NB4 (cell line): ENCODE data around the gene ADAM33.
A peak's percentile ranks its signal among the peaks of the same experiment; 100 is the strongest.

Experiments used
- DNase-seq: peaks from one replicate; pipeline ENCODE4 v3.0.0; 2010; ENCODE audit warnings: low read depth
- H3K4me3 ChIP-seq: one replicate; pipeline ENCODE4 v1.5.1; 2011; ENCODE audit warnings: mild to moderate bottlenecking, low read depth, low read length, moderate library complexity
- MYC ChIP-seq: IDR thresholded peaks from 2 replicates; pipeline ENCODE4 v1.6.1; 2011; ENCODE audit warnings: low read depth, low read length
- POLR2A ChIP-seq: IDR thresholded peaks from 2 replicates; pipeline ENCODE4 v1.6.1; 2011; ENCODE audit warnings: mild to moderate bottlenecking; ENCODE audit not compliant: insufficient read length; ENCODE audit errors: extremely low read depth
- TF ChIP-seq, protein P1 (sequence below): IDR thresholded peaks from one replicate; pipeline ENCODE4 v1.5.1; 2012; ENCODE audit warnings: low read depth, low read length
- TF ChIP-seq, protein P2 (sequence below): IDR thresholded peaks from 2 replicates; pipeline ENCODE4 v1.6.1; 2011; ENCODE audit warnings: low read depth, low read length

The ADAM33 gene

DNA sequence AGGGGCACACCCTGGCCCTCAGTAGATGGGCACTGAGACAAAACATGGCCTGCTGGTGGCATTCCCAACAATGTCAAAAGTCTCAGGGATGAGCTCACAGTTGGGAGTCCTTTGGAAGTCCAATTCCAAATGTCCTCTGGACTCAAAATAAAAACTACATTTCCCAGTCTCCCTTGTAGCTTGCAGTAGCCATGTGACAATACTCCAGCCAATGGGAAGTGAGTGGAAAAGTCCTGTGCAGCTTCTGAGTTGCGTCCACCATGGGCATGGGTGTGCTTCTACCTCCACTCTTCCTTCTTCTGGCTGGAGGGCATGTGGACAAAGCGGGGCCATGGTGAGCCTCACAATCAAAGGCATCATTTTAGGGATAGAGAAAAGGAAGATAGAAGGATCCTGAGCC, 5.8 kb upstream of the ADAM33 start:
- no peak overlapping the region for H3K4me3 ChIP-seq
- TF ChIP-seq, protein P1, sequence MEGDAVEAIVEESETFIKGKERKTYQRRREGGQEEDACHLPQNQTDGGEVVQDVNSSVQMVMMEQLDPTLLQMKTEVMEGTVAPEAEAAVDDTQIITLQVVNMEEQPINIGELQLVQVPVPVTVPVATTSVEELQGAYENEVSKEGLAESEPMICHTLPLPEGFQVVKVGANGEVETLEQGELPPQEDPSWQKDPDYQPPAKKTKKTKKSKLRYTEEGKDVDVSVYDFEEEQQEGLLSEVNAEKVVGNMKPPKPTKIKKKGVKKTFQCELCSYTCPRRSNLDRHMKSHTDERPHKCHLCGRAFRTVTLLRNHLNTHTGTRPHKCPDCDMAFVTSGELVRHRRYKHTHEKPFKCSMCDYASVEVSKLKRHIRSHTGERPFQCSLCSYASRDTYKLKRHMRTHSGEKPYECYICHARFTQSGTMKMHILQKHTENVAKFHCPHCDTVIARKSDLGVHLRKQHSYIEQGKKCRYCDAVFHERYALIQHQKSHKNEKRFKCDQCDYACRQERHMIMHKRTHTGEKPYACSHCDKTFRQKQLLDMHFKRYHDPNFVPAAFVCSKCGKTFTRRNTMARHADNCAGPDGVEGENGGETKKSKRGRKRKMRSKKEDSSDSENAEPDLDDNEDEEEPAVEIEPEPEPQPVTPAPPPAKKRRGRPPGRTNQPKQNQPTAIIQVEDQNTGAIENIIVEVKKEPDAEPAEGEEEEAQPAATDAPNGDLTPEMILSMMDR, result no peak
- TF ChIP-seq, protein P2, sequence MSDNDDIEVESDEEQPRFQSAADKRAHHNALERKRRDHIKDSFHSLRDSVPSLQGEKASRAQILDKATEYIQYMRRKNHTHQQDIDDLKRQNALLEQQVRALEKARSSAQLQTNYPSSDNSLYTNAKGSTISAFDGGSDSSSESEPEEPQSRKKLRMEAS, result peak; percentile 59; the same call in 1 of the 2 replicates
- DNase-seq, result peak; percentile 40

DNA sequence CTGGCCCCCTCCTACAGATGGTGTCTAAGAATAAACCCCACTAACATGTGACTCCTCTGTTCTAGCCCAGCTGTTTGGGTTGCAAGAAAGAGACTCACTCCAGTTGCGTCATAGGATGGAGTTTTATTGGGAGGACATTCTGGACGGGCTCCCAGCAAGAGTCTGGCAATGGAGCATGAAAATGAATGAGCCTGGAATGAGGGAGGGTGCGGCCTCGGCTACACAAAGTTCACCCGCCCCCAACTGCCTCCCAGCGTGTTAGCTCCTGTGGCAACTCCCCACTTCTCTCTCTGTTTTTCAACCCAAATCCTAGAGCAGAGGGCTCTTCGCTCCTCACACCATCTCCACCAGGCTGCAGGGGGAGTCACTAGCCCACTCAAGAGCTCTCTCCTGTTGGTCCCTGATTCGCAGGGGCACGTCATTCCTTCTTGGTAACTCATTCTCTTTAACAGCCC, 5.1 kb upstream of the ADAM33 start:
- TF ChIP-seq POLR2A (no peak), MYC (no peak)
- TF ChIP-seq, protein P1, result no peak
- TF ChIP-seq, protein P2, result no peak
- DNase-seq, result no peak
- H3K4me3 ChIP-seq, result no peak overlapping the region

DNA sequence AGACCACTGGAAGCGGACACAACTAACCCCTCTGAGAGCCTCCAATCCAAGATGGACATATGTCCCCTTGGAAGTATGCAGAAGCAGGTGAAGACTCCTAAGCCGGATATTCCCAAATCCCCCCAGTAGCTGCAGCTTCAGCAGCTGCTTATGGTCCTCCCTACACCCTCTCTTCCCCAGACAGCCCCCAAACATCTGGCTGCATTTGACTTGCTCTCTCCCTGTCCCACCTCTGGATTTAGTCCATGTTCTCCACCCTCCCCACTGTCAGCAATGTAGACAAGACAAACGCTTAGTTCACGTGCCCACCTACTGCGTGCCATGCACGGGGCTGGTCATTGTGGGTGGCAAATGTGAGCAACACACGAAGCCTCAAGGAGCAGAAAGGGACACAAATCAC, 4.6 kb upstream of the ADAM33 start:
- H3K4me3 ChIP-seq, result no peak overlapping the region
- no peak for DNase-seq
- TF ChIP-seq, protein P2, result no peak

DNA sequence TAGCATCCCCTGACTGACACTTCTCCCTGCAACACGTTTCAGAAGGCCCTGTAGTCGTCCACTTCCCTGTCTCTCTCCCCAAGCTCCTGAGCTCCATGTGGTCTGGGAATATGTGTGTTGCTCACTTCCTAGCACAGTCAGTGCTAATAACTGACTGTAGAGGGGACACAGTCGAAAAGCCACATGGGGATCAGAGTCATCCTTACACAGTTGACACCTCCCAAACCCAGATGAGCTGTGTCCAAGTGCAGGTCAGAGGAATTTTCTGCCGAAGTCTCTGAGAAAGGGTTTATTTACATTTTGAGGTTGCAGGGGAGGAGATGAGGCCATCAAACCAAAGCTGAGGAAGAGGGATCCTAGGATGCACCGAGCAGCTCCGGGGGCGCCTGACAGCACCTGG, 3.5 kb upstream of the ADAM33 start:
- no peak overlapping the region for H3K4me3 ChIP-seq
- TF ChIP-seq MYC, result no peak
- TF ChIP-seq, protein P1, result no peak
- no peak for TF ChIP-seq POLR2A
- TF ChIP-seq, protein P2, result no peak
- no peak for DNase-seq

DNA sequence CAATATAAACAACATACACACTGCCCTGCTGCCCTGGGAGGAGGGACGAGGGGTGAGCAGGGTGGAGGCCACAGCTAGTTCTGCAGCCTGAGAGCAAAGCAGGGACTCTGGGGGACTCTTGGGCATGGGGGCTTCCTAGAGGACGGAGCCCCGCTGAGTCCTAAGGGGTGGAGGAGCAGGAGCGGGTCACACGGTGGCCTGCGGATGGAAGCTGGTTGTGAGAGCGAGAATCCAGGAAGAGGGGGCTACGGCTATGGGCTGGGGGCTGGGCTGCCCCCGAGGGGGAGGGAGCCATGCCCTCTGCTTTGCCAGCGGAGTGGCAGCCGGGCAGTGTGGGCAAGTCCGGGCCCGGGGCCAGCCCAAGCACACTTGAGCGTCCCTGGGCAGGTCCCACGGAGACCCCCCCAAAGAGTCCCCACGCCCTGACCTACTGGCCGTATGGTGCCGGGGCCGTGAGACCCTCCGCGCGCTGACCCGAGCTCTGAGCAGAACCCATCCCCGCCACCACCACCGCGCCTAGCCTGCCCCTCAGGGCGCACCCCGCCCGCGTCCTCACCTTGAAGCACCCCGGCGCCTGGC, 369 bp downstream of the ADAM33 start:
- TF ChIP-seq, protein P1, result no peak
- TF ChIP-seq POLR2A (no peak), MYC (no peak)
- TF ChIP-seq, protein P2, result no peak
- no peak for DNase-seq
- H3K4me3 ChIP-seq, result no peak overlapping the region

DNA sequence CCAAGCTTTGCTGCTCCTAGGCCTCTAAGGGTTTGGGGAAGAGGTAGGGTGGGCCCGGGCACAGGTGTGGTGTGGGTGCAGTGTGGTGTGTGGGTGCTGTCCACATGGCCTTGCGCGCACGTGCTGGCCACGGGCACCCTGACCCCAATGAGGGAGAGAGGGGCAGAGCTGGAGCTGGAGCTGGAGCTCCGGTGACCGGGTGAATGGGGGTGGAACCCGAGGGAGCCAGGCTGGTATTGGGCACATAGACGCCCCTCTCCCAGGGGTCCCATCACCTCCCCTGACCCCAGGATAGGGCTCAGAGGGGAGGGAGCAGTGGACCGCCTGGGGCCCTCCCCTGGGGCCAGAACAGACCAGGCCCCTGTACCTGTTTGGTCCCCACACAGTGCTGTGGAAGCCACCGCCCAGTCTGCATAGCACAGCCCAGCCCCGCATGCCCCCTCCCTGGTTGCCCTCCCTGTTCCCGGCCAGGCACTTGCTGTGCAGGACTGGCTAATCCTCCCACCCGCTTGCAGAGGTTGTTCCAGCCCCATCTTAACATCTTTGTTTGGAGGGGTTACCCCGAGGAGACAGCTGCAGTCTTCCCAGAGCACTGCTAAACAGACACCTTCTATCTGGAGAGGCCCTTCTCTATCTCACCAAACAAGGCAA, 984 bp downstream of the ADAM33 start:
- no peak for DNase-seq
- TF ChIP-seq MYC (no peak), POLR2A (no peak)
- TF ChIP-seq, protein P1, result no peak
- TF ChIP-seq, protein P2, result no peak
- no peak overlapping the region for H3K4me3 ChIP-seq
